Lung (tissue), 12 donors: ENCODE results near the gene ODC1. TPM values are rescaled to one million over a fixed set of nuclear protein-coding genes. Genes with fewer than 3 reads are reported as not detected.

Experiments
- ATAC-seq: fragments of 200-7000 bp; cut with Tn5 transposase; one replicate; pipeline ENCODE4 v1.9.1; 2020; ENCODE audit warnings: moderate number of reproducible peaks; ENCODE audit not compliant: insufficient read depth, low FRiP score
- DNase-seq, 3 donors: peaks; one replicate each; pipeline ENCODE4 v3.0.0-alpha.2; 2013 to 2017
- H3K27ac ChIP-seq, 2 donors: one replicate each; pipeline ENCODE4 v1.5.1; 2013; ENCODE audit warnings: mild to moderate bottlenecking in 2 of 2, moderate library complexity in 2 of 2, control low read depth in 1 of 2, inconsistent platforms in 1 of 2, low read depth in 1 of 2, low read length in 1 of 2
- H3K27me3 ChIP-seq, 3 donors: one replicate each; pipeline ENCODE4 v1.5.1; 2013; ENCODE audit warnings: low read length in 2 of 3; ENCODE audit not compliant: control insufficient read depth in 3 of 3, insufficient read depth in 3 of 3
- H3K36me3 ChIP-seq, 4 donors: one replicate each; pipeline ENCODE4 v1.5.1; 2013; ENCODE audit warnings: low read length in 4 of 4, mild to moderate bottlenecking in 1 of 4, moderate library complexity in 1 of 4; ENCODE audit not compliant: control insufficient read depth in 4 of 4, insufficient read depth in 4 of 4
- H3K4me1 ChIP-seq, 5 donors: one replicate each; pipeline ENCODE4 v1.5.1; 2013; ENCODE audit warnings: low read length in 5 of 5, mild to moderate bottlenecking in 2 of 5, moderate library complexity in 1 of 5; ENCODE audit not compliant: control insufficient read depth in 5 of 5, insufficient read depth in 5 of 5
- H3K4me3 ChIP-seq: one replicate; pipeline ENCODE4 v1.5.1; 2013; ENCODE audit warnings: mild to moderate bottlenecking, control low read depth, moderate library complexity
- H3K9ac ChIP-seq, 2 donors: one replicate each; pipeline ENCODE4 v1.5.1; 2013; ENCODE audit warnings: low read length in 2 of 2, control low read depth in 1 of 2; ENCODE audit not compliant: insufficient read depth in 1 of 2
- H3K9me3 ChIP-seq, 4 donors: one replicate each; pipeline ENCODE4 v1.5.1; 2013; ENCODE audit warnings: low read length in 3 of 4, mild to moderate bottlenecking in 1 of 4, moderate library complexity in 1 of 4; ENCODE audit not compliant: control insufficient read depth in 4 of 4, insufficient read depth in 3 of 4
- WGBS, 2 donors: extraction: QIAGEN DNeasy Blood & Tissue Kit; methylation state at CpG; one replicate each; pipeline ENCODE4 v1.1.7; 2013; 5-methylcytosine and 5-hydroxymethylcytosine counted together
- polyA plus RNA-seq, 2 donors: library from polyadenylated mRNA; stranded (reverse); fragments of 200-250 nt; gene quantifications; one replicate each; pipeline ENCODE4 v1.2.1, GENCODE V29; 2013
- total RNA-seq, 2 donors: library from RNA; depleted of rRNA in 1 of 2; stranded (reverse); fragments of >200 nt in 1 of 2; gene quantifications; one replicate each; pipeline ENCODE4 v1.2.1, GENCODE V29; 2014 to 2021
- TF ChIP-seq, protein P1 (sequence below): IDR thresholded peaks from 2 replicates; pipeline ENCODE4 v1.5.1; 2012; ENCODE audit warnings: mild to moderate bottlenecking; ENCODE audit errors: control extremely low read depth, extremely low read depth
- donor health status: control.
- donor health status: control.
- donor health status: Bipolar disorder and iron deficiency.
- donor health status: healthy.
- donor health status: DM: yes; HTN: yes; CAD: no.

ODC1 gene
- total and polyA plus RNA-seq, 4 donors = 32.5 to 115 (median 75.4) TPM

DNA sequence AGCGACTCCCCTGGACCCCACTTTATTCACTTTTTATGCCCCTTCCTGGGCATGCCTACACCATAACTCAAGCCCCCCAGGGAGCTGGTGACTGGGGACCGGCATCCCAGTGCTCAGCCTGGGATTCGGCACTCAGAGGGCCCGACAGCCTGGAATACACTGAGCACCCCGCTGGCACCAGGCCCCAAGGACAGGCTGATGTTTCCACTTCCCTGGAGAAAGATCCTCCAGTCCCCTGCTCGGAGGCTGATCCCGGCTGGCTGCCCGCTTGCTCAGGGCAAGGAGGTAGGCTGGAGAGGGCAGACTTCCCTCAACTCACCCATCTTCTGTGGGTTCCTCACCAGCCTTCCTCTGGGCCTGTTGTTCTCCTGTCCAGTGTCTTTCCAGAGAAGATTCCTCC, 36.6 kb downstream of the ODC1 start:
- H3K4me3 ChIP-seq = no peak overlapping the region
- no peaks in the 10 kb centered on the region for H3K27me3 ChIP-seq
- 94 to 98% methylated on average over 8 of the region's 8 CpGs for WGBS, 2 donors
- H3K36me3 ChIP-seq = peaks cover 0 to 3% (median 2%) of the 10 kb centered on the region in 4 donors
- no peak overlapping the region for H3K9ac ChIP-seq
- H3K27ac ChIP-seq = no peak overlapping the region
- TF ChIP-seq, protein P1, sequence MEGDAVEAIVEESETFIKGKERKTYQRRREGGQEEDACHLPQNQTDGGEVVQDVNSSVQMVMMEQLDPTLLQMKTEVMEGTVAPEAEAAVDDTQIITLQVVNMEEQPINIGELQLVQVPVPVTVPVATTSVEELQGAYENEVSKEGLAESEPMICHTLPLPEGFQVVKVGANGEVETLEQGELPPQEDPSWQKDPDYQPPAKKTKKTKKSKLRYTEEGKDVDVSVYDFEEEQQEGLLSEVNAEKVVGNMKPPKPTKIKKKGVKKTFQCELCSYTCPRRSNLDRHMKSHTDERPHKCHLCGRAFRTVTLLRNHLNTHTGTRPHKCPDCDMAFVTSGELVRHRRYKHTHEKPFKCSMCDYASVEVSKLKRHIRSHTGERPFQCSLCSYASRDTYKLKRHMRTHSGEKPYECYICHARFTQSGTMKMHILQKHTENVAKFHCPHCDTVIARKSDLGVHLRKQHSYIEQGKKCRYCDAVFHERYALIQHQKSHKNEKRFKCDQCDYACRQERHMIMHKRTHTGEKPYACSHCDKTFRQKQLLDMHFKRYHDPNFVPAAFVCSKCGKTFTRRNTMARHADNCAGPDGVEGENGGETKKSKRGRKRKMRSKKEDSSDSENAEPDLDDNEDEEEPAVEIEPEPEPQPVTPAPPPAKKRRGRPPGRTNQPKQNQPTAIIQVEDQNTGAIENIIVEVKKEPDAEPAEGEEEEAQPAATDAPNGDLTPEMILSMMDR = no peak
- H3K9me3 ChIP-seq = no peaks in the 10 kb centered on the region
- no peak for ATAC-seq
- DNase-seq = no peak
- peaks cover 0 to 36% (median 14%) of the 10 kb centered on the region in 5 donors for H3K4me1 ChIP-seq

DNA sequence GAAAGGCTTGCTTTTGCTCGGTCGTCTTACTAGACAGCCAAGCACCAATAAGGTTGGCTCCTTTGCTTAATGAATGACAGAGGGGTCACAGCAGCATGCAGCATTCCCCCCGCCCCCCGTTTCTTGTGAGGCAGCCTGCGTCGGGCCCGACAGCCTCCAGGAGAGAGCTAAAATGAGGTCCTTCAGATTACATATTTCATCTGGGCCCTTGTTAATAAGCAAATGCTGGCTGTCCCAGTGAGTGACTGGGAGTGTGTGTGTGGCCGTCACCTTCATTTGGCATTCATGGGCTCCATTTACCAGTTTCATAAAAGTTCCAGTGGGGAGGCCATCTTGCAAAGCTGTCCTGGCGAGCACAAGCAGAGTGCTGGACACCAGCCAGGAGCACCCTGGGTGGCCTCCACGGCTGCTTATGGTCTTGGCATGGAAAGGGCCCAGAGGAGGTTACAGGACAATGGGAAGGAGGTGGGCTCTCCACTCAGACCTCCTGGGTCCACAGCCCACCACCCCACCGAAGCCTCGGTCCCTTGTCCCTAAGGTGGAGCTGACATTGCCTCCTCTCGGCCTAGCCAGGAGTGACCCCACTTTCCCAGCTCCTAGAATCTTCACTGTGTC, 37.2 kb downstream of the ODC1 start:
- Histone ChIP-seq H3K4me1 (peaks cover 5 to 36% (median 15%) of the 10 kb centered on the region in 5 donors), H3K27me3 (no peaks in the 10 kb centered on the region), H3K4me3 (no peak overlapping the region), H3K9ac (no peak overlapping the region), H3K27ac (no peak overlapping the region), H3K9me3 (no peaks in the 10 kb centered on the region), H3K36me3 (peaks cover 0 to 5% (median 2%) of the 10 kb centered on the region in 4 donors)
- DNase-seq (peak; percentile 85 to 86 (median 85)), ATAC-seq (no peak)
- TF ChIP-seq, protein P1 = no peak
- 63 to 83% methylated on average over 13 of the region's 13 CpGs for WGBS, 2 donors

DNA sequence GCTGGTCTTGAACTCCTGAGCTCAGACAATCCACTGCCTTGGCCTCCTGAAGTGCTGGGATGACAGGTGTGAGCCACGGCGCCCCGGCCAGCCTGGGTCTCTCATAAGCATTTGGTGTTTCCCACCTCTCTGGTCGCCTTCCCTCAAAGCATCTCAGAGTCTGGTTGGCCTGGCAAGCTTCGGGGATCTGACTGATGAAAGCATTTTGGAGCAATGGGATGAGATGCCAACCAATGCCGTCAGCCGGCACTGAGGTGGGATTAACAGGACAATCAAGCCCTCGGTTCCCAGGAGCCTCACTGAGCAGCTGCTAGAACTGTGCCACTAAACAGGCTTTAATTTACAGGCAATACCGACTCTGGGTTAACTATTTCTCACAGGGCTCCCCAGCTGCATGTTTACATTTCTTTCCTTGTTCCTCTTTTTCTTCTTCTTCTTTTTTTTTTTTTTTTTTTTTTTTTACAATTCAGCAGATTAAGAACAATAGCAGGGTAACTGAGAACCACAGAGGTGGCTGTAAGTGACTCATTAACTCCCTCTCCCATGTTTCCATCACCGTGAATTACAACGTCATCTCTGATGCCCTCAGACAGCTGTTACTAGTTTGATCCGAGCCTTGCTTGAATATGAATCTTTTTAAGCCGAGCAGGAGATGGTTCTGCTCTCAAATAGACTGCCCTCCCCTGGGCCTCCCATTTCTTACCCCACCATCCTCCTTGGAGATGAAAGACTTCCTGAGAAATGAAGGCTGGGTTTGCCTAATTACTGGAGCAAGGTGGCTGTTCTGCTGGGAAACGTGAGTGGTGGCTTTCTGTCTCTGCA, 37.9 kb downstream of the ODC1 start:
- DNase-seq = peak in 1 of 3 donors; percentile 38
- Histone ChIP-seq H3K4me1 (peaks cover 9 to 37% (median 15%) of the 10 kb centered on the region in 5 donors), H3K27me3 (no peaks in the 10 kb centered on the region), H3K9me3 (no peaks in the 10 kb centered on the region), H3K4me3 (no peak overlapping the region), H3K9ac (no peak overlapping the region), H3K36me3 (peaks cover 0 to 5% (median 2%) of the 10 kb centered on the region in 4 donors), H3K27ac (no peak overlapping the region)
- ATAC-seq = no peak
- 33 to 71% methylated on average over 14 of the region's 14 CpGs for WGBS, 2 donors
- TF ChIP-seq, protein P1 = no peak
